NCI-H2196 (cell line): ENCODE data around the gene DTHD1.

Experiments used
- DNase-seq: peaks from one replicate; lab custom pipeline; 2025; ENCODE audit not compliant: unreplicated experiment; lab: John Stamatoyannopoulos, UW

The DTHD1 gene

DNA sequence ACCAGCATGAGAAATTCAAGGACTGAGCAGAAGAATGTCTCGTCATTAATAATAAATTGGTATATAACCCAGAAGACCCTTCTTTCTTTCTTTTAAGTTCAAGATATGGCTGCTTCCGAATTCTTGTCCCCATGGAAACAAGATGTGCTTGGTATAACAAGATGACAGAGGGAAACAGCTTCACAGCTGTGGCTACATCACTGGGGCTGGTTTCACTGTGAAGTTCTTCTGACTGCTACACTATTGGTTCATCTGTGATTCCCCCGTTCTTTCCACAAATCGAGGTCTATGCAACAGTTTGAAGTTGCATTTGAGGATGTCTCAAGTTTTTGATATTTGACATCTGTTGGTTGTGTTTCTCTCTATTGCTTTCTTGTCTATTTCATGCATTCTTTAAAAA, 12.3 kb upstream of the DTHD1 start:
- DNase-seq, result no peak

GRCh38 chr4:36269533-36270173, 11.8 kb upstream of the DTHD1 start:
- DNase-seq, result no peak

- no peak for DNase-seq
Measured at GRCh38 chr4:36273276-36273675, 8.1 kb upstream of the DTHD1 start.

GRCh38 chr4:36274158-36274557, 7.3 kb upstream of the DTHD1 start:
- no peak for DNase-seq

- no peak for DNase-seq
Measured at GRCh38 chr4:36277533-36277932, 3.9 kb upstream of the DTHD1 start.

GRCh38 chr4:36278789-36279188, 2.6 kb upstream of the DTHD1 start:
- no peak for DNase-seq

GRCh38 chr4:36280555-36280954, 861 bp upstream of the DTHD1 start:
- no peak for DNase-seq

- no peak for DNase-seq
Measured at GRCh38 chr4:36282503-36283030, 1.2 kb downstream of the DTHD1 start.

- no peak for DNase-seq
Measured at GRCh38 chr4:36283912-36284465, 2.6 kb downstream of the DTHD1 start.

DNA sequence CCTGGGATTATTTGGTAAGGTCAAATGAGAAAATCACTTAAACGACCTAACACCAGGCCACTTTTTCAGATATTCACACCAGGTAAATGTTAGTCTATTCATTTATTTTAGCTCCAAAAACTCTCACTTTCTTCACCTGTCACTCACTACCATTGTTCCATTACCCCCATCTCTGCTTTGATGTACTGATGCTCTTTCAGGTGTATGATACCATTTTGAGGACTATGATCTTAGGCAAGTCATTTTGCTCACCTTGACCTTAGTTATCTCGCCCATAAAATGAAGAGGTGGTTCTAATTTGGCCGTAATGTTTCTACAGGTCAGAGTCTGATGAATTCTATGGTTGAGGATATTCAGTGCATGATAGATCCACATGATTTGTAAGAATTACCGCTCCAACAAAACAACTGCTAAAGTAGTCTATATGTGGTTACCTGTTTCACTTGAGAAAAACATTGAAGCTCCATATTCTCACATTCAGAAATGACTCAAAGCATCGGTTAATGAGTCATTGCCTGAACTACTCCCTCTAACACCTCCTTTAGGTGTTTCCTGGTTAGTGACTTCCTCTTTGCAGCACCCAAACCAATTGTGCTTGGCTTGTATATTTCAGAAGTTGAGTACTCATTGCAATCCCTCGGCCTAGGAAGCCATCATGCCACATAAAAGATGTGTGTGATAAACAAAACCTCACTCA, 4.5 kb downstream of the DTHD1 start:
- DNase-seq, result no peak

- DNase-seq, result no peak
Measured at GRCh38 chr4:36286481-36286871, 5.1 kb downstream of the DTHD1 start.

GRCh38 chr4:36288731-36289426, 7.5 kb downstream of the DTHD1 start:
- DNase-seq, result no peak

DNA sequence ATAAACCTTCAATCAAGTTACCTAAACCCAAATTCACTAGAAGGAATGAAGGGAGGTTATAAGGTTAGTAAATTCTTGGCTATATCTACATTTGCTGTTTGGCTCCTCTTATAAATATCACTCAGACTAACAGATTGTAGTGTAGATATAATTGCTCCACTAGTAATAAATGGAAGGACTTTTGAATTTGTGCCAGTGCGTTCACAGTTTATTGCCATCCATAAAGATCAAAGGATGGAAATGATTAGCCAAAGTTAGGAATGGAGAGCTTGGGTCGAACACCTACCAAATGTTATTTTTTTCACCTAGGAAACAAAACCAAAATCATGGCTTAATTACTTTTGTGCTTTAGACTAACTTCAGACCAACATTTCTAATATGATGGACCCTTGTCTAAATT, 9.2 kb downstream of the DTHD1 start:
- no peak for DNase-seq

DNA sequence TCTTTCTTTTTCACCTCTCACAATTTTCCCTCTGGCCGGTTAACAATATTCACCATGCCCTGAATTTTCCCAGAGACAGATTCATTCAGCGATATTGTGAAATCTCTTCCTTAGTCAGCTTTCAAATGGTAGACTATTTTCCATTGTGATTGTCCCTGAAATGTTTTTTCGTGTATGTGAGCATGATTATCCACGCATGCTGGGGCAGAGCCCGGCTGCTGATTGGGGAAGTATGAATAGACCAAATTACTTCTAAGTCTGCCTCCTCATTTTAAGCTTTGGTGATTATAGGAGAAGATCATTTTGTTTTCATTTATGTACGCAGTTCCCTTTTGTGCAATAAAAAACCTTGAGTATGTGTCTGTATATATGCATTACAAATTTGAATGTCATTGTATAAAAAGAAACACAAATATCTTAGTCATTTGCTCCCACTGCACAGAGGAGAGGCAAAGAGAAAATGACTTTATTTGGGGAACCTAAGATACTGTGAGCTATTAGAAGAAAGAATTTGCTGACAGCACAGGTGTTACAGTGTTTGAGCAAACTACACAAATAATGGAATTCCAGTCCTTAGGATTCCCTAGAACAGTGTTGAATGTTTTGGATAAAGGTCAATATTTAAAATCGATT, 11.3 kb downstream of the DTHD1 start:
- DNase-seq, result no peak

GRCh38 chr4:36301127-36301526, 19.7 kb downstream of the DTHD1 start:
- DNase-seq, result no peak

DNA sequence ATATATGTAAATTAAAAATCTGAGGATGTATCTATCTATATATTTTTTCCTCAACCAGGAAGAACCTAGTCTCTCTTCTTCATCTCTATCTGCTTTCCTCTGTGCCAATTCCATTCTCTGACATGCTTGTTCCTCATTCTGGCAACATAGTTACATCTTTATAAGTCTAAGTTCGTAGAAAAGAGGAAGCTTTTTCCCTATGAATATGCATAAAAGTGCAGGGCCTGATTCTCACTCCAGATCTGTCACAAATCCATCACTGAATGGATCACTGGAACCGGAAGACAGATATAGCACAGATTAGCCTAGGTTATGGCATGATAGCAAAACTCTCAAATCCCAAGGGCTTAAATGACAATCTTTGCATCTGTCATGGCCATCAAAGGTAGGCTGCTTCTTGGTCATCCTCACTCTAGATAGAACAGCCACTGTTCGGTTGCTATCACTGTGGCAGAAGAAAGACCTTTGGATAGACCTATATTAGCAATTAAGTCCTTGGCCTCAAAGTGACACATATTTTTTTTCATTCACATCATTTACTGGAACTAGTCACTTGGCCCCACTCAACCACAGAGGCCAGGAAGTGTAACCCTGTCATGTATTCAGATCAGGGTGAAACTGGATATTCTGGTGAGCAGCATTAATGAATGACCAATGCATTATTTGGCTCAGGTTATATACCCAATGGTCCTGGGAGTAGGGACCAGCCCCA, 22.2 kb downstream of the DTHD1 start:
- no peak for DNase-seq

DNA sequence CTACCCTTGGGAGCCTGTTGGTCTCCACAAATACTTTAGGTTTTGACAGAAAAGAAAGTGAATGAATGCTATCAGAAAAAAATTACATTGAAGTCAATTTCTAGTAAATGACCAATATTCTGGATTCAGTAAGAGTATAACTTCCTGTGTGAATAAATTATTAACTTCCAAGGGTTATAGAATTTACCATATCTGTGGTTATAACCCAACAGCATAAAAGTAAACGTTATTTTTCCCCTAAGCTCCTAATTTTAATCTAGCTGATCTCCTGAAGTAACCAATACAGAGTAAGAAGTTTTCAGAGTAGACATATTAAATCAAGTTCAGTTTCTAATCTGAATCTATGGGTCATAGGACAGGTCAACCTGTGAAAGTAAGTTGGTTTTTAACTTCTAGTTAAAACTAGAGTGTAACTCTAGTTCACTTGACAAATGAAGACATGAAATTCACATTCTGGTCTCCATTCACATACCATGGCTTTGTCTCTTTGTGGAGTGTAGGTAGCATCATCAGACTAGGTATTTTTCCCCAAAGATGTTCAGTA, 22.8 kb downstream of the DTHD1 start:
- DNase-seq, result no peak

DNA sequence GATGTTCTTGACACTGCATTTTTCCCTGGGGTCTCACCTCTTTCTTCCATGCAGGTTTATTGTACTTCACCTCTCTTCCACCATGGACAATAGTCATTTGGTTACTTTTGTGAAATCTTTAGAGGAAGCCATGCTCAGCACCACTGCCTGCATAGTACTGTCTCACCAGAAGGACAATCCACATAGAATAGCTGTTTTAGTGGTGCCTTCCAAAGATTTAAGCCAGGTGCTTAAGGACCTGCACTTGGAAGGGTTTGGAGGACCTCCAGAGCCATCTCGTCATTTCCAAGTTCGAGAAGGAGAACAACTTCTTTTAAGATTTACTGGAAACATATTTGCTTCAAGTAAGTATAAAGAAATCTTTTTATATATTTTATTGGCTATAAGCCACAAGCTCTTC, 26.7 kb downstream of the DTHD1 start:
- no peak for DNase-seq

GRCh38 chr4:36310216-36310615, 28.8 kb downstream of the DTHD1 start:
- DNase-seq, result no peak

DNA sequence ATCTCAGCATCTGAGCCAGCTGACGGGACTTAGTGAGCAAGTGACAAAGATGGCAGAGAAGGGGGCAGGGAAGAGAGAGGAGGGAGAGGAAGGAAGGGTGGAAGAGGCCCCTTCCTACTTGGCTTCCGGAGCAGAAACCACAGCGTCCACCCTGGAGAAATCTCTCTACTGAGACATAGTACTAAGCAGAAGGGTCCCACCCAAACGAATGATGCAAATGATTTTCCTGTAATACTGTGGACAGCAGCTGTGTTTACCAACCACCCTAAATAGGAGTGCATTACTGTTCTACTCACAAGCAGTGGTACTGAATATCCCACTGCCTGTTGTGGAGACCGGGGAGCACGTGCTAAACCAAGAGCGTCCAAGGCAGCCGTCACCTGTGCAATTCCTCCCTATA, 29.4 kb downstream of the DTHD1 start:
- no peak for DNase-seq
